Measurements from ENCODE around the gene ANKRD24.
"Not testable (repeated sequence)": the region's sequence is repeated elsewhere in the genome, so short reads cannot be mapped to it uniquely, and the experiment has no call there.

ANKRD24 gene

DNA sequence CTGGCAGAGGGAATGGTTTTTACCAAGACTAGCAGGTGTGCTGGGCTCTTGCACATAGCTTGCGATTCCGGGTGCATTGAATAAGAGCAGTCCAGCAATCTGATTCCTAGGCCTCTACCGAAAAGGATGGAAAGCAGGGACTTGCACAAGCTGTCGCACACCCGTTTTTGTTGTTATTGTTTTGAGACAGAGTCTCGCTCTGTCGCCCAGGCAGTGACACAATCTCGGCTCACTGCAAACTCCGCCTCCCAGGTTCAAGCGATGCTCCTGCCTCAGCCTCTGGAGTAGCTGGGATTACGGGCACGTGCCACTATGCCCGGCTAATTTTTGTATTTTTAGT is 52.3 kb downstream of the ANKRD24 start:
- no peak overlapping the region for H2AFZ ChIP-seq (ENCODE audit: low read length)
- no peak overlapping the region for H3K4me3 ChIP-seq (ENCODE audit: low read length, poor library complexity, severe bottlenecking)
- TF ChIP-seq EZH2phosphoT487 (IDR thresholded peaks at IDR 0.05; ENCODE audit: borderline replicate concordance): no peak
- TF ChIP-seq, protein P1, sequence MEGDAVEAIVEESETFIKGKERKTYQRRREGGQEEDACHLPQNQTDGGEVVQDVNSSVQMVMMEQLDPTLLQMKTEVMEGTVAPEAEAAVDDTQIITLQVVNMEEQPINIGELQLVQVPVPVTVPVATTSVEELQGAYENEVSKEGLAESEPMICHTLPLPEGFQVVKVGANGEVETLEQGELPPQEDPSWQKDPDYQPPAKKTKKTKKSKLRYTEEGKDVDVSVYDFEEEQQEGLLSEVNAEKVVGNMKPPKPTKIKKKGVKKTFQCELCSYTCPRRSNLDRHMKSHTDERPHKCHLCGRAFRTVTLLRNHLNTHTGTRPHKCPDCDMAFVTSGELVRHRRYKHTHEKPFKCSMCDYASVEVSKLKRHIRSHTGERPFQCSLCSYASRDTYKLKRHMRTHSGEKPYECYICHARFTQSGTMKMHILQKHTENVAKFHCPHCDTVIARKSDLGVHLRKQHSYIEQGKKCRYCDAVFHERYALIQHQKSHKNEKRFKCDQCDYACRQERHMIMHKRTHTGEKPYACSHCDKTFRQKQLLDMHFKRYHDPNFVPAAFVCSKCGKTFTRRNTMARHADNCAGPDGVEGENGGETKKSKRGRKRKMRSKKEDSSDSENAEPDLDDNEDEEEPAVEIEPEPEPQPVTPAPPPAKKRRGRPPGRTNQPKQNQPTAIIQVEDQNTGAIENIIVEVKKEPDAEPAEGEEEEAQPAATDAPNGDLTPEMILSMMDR (conservative IDR thresholded peaks at IDR 0.05; ENCODE audit: low read length): no peak
- no peaks in the 10 kb centered on the region for H3K27me3 ChIP-seq (ENCODE audit: insufficient read depth, low read length, poor library complexity, severe bottlenecking)
- H3K9me3 ChIP-seq (ENCODE audit: insufficient read depth, low read depth, low read length): no peaks in the 10 kb centered on the region
- no peaks in the 10 kb centered on the region for H3K79me2 ChIP-seq (ENCODE audit: insufficient read depth, low read length)
- no peak overlapping the region for H3K9ac ChIP-seq (ENCODE audit: low read depth, low read length, poor library complexity, severe bottlenecking)
- no peaks in the 10 kb centered on the region for H3K4me1 ChIP-seq (ENCODE audit: insufficient read depth, low read length, poor library complexity, severe bottlenecking)
- H3K4me2 ChIP-seq (ENCODE audit: low read depth, low read length, poor library complexity, severe bottlenecking): no peak overlapping the region
- no peaks in the 10 kb centered on the region for H3K9me2 ChIP-seq (replicated peaks; ENCODE audit: low read depth, low read length)
- H4K20me1 ChIP-seq (ENCODE audit: insufficient read depth, low read length, poor library complexity, severe bottlenecking): no peaks in the 10 kb centered on the region
- H3K36me3 ChIP-seq (ENCODE audit: insufficient read depth, low read length): no peaks in the 10 kb centered on the region
- H3F3A ChIP-seq (ENCODE audit: low read depth): no peaks in the 10 kb centered on the region

DNA sequence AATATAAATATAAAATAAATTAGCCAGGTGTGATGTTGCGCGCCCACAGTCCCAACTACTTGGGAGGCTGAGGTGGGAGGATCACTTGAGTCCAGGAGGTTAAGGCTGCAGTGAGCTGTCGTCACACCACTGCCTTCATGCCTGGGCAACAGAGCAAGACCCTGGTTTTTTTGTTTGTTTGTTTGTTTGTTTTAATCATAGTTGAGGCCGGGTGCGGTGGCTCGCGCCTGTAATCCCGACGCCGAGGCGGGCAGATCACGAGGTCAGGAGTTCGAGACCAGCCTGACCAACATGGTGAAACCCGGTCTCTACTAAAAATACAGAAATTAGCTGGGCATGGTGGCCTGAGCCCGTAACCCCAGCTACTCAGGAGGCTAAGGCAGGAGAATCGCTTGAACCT is 55.0 kb downstream of the ANKRD24 start:
- not testable (repeated sequence) for H3K79me2 ChIP-seq (ENCODE audit: insufficient read depth, low read length); H2AFZ ChIP-seq (ENCODE audit: low read length); H3F3A ChIP-seq (ENCODE audit: low read depth); H3K4me1 ChIP-seq (ENCODE audit: insufficient read depth, low read length, poor library complexity, severe bottlenecking); H3K36me3 ChIP-seq (ENCODE audit: insufficient read depth, low read length); H3K9me2 ChIP-seq (replicated peaks; ENCODE audit: low read depth, low read length); H4K20me1 ChIP-seq (ENCODE audit: insufficient read depth, low read length, poor library complexity, severe bottlenecking); H3K27me3 ChIP-seq (ENCODE audit: insufficient read depth, low read length, poor library complexity, severe bottlenecking); H3K9ac ChIP-seq (ENCODE audit: low read depth, low read length, poor library complexity, severe bottlenecking); H3K4me3 ChIP-seq (ENCODE audit: low read length, poor library complexity, severe bottlenecking); H3K4me2 ChIP-seq (ENCODE audit: low read depth, low read length, poor library complexity, severe bottlenecking); H3K9me3 ChIP-seq (ENCODE audit: insufficient read depth, low read depth, low read length)

DNA sequence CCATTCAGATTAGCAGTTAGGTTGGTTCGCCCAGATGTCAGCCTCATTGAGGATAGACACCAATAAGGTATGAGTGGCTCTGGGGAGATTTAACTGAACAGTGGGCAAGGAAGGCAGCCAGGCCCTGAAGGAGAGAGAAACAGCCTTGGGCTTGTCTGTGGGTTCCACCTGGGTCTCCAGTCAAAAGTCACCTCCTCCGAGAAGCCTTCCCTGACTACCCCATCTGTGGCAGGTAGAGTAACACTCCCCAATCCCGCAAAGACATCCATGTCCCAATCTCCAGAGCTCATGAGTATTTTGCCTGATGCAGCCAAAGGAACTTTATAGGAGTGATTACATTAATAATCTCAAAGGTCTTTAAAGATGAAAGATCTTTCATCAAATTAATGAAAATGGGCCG is 56.3 kb downstream of the ANKRD24 start:
- Histone ChIP-seq H3F3A (ENCODE audit: low read depth) (no peaks in the 10 kb centered on the region), H3K4me1 (ENCODE audit: insufficient read depth, low read length, poor library complexity, severe bottlenecking) (no peaks in the 10 kb centered on the region), H3K79me2 (ENCODE audit: insufficient read depth, low read length) (no peaks in the 10 kb centered on the region), H3K9me3 (ENCODE audit: insufficient read depth, low read depth, low read length) (0 out of 2 replicates have a peak, but pooled peaks cover 2% of the 10 kb centered on the region), H3K27me3 (ENCODE audit: insufficient read depth, low read length, poor library complexity, severe bottlenecking) (no peaks in the 10 kb centered on the region), H2AFZ (ENCODE audit: low read length) (no peak overlapping the region), H3K4me3 (ENCODE audit: low read length, poor library complexity, severe bottlenecking) (no peak overlapping the region), H3K9me2 (replicated peaks; ENCODE audit: low read depth, low read length) (no peaks in the 10 kb centered on the region), H3K4me2 (ENCODE audit: low read depth, low read length, poor library complexity, severe bottlenecking) (no peak overlapping the region), H4K20me1 (ENCODE audit: insufficient read depth, low read length, poor library complexity, severe bottlenecking) (no peaks in the 10 kb centered on the region), H3K9ac (ENCODE audit: low read depth, low read length, poor library complexity, severe bottlenecking) (no peak overlapping the region), H3K36me3 (ENCODE audit: insufficient read depth, low read length) (no peaks in the 10 kb centered on the region)
- TF ChIP-seq, protein P1 (conservative IDR thresholded peaks at IDR 0.05; ENCODE audit: low read length): no peak
- no peak for TF ChIP-seq EZH2phosphoT487 (IDR thresholded peaks at IDR 0.05; ENCODE audit: borderline replicate concordance)

DNA sequence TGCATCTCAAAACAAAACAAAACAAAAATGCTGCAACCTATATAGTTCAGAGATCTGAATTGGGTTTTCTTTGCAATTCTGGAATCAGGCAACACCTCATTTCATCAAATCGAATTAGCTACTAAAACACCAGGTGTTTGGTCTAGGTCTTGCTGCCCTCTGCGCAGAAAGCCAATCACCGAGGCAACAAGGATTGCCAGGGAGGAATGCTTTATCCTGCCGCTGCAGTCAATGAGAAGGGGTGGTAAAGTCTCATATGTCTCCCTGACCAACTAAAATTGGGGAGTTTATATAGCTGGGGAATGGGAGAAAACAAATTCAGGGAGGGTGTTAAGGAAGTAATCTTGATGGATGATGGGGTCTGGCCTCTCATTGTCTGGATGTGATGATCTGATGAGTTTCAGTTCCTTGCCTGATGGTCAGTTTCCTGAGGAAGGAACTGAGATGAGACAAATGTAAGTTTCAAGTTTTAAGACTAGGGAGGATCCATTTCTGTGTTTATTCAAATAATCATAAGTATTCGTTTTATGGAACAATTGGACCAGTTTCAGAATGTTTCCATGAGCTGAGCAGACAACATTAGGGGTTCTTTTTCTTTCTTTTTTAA is 59.4 kb downstream of the ANKRD24 start:
- Histone ChIP-seq H3K36me3 (ENCODE audit: insufficient read depth, low read length) (no peaks in the 10 kb centered on the region), H3K27me3 (ENCODE audit: insufficient read depth, low read length, poor library complexity, severe bottlenecking) (no peaks in the 10 kb centered on the region), H3K79me2 (ENCODE audit: insufficient read depth, low read length) (no peaks in the 10 kb centered on the region), H3K9me3 (ENCODE audit: insufficient read depth, low read depth, low read length) (0 out of 2 replicates have a peak, but pooled peaks cover 2% of the 10 kb centered on the region), H3K4me1 (ENCODE audit: insufficient read depth, low read length, poor library complexity, severe bottlenecking) (peaks cover 5% of the 10 kb centered on the region), H3K4me3 (ENCODE audit: low read length, poor library complexity, severe bottlenecking) (no peak overlapping the region), H2AFZ (ENCODE audit: low read length) (no peak overlapping the region), H3K9me2 (replicated peaks; ENCODE audit: low read depth, low read length) (no peaks in the 10 kb centered on the region), H3K9ac (ENCODE audit: low read depth, low read length, poor library complexity, severe bottlenecking) (no peak overlapping the region), H3K4me2 (ENCODE audit: low read depth, low read length, poor library complexity, severe bottlenecking) (no peak overlapping the region), H4K20me1 (ENCODE audit: insufficient read depth, low read length, poor library complexity, severe bottlenecking) (no peaks in the 10 kb centered on the region), H3F3A (ENCODE audit: low read depth) (no peaks in the 10 kb centered on the region)
- TF ChIP-seq EZH2phosphoT487 (IDR thresholded peaks at IDR 0.05; ENCODE audit: borderline replicate concordance): no peak
- TF ChIP-seq, protein P1 (conservative IDR thresholded peaks at IDR 0.05; ENCODE audit: low read length): no peak

DNA sequence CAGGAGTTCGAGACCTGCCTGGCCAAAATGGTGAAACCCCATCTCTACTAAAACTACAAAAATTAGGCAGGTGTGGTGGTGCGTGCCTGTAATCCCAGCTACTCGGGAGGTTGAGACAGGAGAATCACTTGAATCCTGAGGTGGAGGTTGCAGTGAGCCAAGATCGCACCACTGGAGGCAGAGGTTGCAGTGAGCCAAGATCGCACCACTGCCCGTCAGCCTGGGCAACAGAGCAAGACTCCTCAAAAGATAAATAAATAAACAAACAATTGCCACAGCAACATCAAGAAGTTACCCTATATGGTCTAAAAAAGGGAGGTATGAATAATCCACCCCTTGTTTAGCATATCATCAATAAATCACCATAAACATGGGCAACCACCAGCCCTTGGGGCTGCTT is 63.4 kb downstream of the ANKRD24 start:
- H3K4me1 ChIP-seq (ENCODE audit: insufficient read depth, low read length, poor library complexity, severe bottlenecking): peaks cover 15% of the 10 kb centered on the region
- H3K9me2 ChIP-seq (replicated peaks; ENCODE audit: low read depth, low read length); H3F3A ChIP-seq (ENCODE audit: low read depth); H4K20me1 ChIP-seq (ENCODE audit: insufficient read depth, low read length, poor library complexity, severe bottlenecking); H3K27me3 ChIP-seq (ENCODE audit: insufficient read depth, low read length, poor library complexity, severe bottlenecking); H3K79me2 ChIP-seq (ENCODE audit: insufficient read depth, low read length); H3K9me3 ChIP-seq (ENCODE audit: insufficient read depth, low read depth, low read length): not testable (repeated sequence)
- H3K9ac ChIP-seq (ENCODE audit: low read depth, low read length, poor library complexity, severe bottlenecking): peak overlapping the region; percentile 71
- peaks cover 17% of the 10 kb centered on the region; the same call in 1 of the 2 replicates for H3K36me3 ChIP-seq (ENCODE audit: insufficient read depth, low read length)
- H2AFZ ChIP-seq (ENCODE audit: low read length): peak overlapping the region; percentile 95
- peak overlapping the region; percentile 82 for H3K4me3 ChIP-seq (ENCODE audit: low read length, poor library complexity, severe bottlenecking)
- H3K4me2 ChIP-seq (ENCODE audit: low read depth, low read length, poor library complexity, severe bottlenecking): peak overlapping the region; percentile 77
